Peyer's patch (tissue), 4 donors: Measurements from ENCODE around the gene WIZ.

Experiments
- POLR2A ChIP-seq, 2 donors: fragments of 450-650 bp; IDR thresholded peaks; one replicate each; pipeline ENCODE4 v1.5.1; 2017; ENCODE audit warnings: antibody characterized with exemption in 2 of 2, mild to moderate bottlenecking in 2 of 2, moderate library complexity in 2 of 2
- TF ChIP-seq, protein P1 (sequence below), 6 experiments: fragments of 450-650 bp in 4 of 6; fragments of 200-600 bp in 2 of 6; sonication (generic) in 1 of 6; IDR thresholded peaks; one replicate each; pipeline ENCODE4 v1.5.1; 2017 to 2019; ENCODE audit warnings: antibody characterized with exemption in 6 of 6, mild to moderate bottlenecking in 3 of 6, moderate library complexity in 1 of 6

DNA sequence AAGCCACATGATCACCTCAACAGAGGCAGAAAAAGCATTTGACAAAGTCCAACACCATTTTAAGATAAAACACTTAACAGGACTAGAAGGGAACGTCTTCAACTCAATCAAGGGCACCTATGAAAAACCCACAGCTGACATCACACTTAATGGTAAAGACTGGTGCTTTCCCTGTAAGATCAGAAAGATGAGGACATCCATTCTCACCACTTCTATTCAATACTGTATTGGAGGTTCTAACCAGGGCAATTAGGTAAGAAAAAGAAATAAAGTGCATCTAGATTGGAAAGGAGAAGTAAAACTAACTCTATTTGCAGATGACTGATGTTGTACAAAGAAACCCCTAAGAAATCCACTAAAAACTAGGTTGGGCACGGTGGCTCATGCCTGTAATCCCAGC is 58.9 kb downstream of the WIZ start:
- TF ChIP-seq, protein P1, sequence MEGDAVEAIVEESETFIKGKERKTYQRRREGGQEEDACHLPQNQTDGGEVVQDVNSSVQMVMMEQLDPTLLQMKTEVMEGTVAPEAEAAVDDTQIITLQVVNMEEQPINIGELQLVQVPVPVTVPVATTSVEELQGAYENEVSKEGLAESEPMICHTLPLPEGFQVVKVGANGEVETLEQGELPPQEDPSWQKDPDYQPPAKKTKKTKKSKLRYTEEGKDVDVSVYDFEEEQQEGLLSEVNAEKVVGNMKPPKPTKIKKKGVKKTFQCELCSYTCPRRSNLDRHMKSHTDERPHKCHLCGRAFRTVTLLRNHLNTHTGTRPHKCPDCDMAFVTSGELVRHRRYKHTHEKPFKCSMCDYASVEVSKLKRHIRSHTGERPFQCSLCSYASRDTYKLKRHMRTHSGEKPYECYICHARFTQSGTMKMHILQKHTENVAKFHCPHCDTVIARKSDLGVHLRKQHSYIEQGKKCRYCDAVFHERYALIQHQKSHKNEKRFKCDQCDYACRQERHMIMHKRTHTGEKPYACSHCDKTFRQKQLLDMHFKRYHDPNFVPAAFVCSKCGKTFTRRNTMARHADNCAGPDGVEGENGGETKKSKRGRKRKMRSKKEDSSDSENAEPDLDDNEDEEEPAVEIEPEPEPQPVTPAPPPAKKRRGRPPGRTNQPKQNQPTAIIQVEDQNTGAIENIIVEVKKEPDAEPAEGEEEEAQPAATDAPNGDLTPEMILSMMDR (IDR thresholded peaks at IDR 0.05): no peak
- TF ChIP-seq POLR2A (IDR thresholded peaks at IDR 0.05): no peak
